SK-N-SH (cell line): ENCODE measurements around the gene BAIAP2L2. TPM values are rescaled to one million over a fixed set of nuclear protein-coding genes. Genes with fewer than 3 reads are reported as not detected.
"Not testable (repeated sequence)": the region's sequence is repeated elsewhere in the genome, so short reads cannot be mapped to it uniquely, and the experiment has no call there.

ENCODE experiments used
- CTCF ChIA-PET: fragments of 300-600, 350-600 bp; formaldehyde crosslinking; extraction: SDS; loops from one replicate; lab custom pipeline; 2021; lab: Yijun Ruan, JAX
- POLR2A ChIA-PET: fragments of 350-600 bp; sonication (Branson Sonifier 250); formaldehyde crosslinking; extraction: SDS; loops from one replicate; lab custom pipeline; 2020; ENCODE audit warnings: antibody characterized with exemption, inconsistent platforms; lab: Yijun Ruan, JAX
- DNase-seq: peaks from one replicate; pipeline ENCODE4 v3.0.0; 2012
- H2AFZ ChIP-seq: fragments of 200-600 bp; sonication (generic); 2 replicates; pipeline ENCODE4 v1.8.1; 2016; ENCODE audit warnings: antibody characterized with exemption, mild to moderate bottlenecking, low read depth
- H3F3A ChIP-seq: fragments of 200-600 bp; sonication (generic); replicated peaks from 2 replicates; pipeline ENCODE3; 2016; ENCODE audit warnings: antibody characterized with exemption, mild to moderate bottlenecking; ENCODE audit not compliant: insufficient read depth
- H3K27ac ChIP-seq, 2 experiments: fragments of 200-500 bp in 1 of 2; fragments of 200-600 bp in 1 of 2; sonication (Bioruptor generic) in 1 of 2; sonication (generic), shearing (Covaris generic) in 1 of 2; 2 replicates each; pipeline versions ENCODE4 v1.5.1 to v1.6.1; 2014 to 2016; ENCODE audit warnings: low read depth in 2 of 2, inconsistent platforms in 1 of 2, low read length in 1 of 2, mild to moderate bottlenecking in 1 of 2, mixed read lengths in 1 of 2
- H3K27me3 ChIP-seq: fragments of 200-600 bp; sonication (generic), shearing (Covaris generic); 2 replicates; pipeline ENCODE4 v1.6.1; 2016; ENCODE audit warnings: mixed run types; ENCODE audit not compliant: insufficient read depth
- H3K36me3 ChIP-seq, 2 experiments: fragments of 200-500 bp in 1 of 2; fragments of 200-600 bp in 1 of 2; sonication (Bioruptor generic) in 1 of 2; sonication (generic) in 1 of 2; replicated peaks in 1 of 2; 2 replicates each; pipeline versions ENCODE3 to v1.5.1; 2014 to 2016; ENCODE audit warnings: low read length in 1 of 2, mild to moderate bottlenecking in 1 of 2; ENCODE audit not compliant: insufficient read depth in 2 of 2, control insufficient read depth in 1 of 2
- H3K4me1 ChIP-seq, 2 experiments: fragments of 200-500 bp in 1 of 2; fragments of 200-600 bp in 1 of 2; sonication (Bioruptor generic) in 1 of 2; sonication (generic), shearing (Covaris generic) in 1 of 2; 2 replicates each; pipeline versions ENCODE4 v1.5.1 to v1.6.1; 2014 to 2016; ENCODE audit warnings: low read depth in 1 of 2, low read length in 1 of 2, mixed run types in 1 of 2; ENCODE audit not compliant: insufficient read depth in 2 of 2, control insufficient read depth in 1 of 2
- H3K4me2 ChIP-seq: fragments of 200-600 bp; sonication (generic), shearing (Covaris generic); 2 replicates; pipeline ENCODE4 v1.6.1; 2017; ENCODE audit warnings: mixed run types
- H3K4me3 ChIP-seq, 2 experiments: fragments of 200-500 bp in 1 of 2; fragments of 200-600 bp in 1 of 2; sonication (Bioruptor generic) in 1 of 2; sonication (generic), shearing (Covaris generic) in 1 of 2; 2 replicates each; pipeline versions ENCODE4 v1.5.1 to v1.8.1; 2014 to 2016; ENCODE audit warnings: low read depth in 2 of 2, inconsistent platforms in 1 of 2, low read length in 1 of 2, mild to moderate bottlenecking in 1 of 2, mixed read lengths in 1 of 2, moderate library complexity in 1 of 2
- H3K79me2 ChIP-seq: fragments of 200-600 bp; sonication (generic); 2 replicates; pipeline ENCODE4 v1.8.1; 2017; ENCODE audit warnings: mild to moderate bottlenecking; ENCODE audit not compliant: insufficient read depth
- H3K9ac ChIP-seq: fragments of 200-600 bp; sonication (generic); 2 replicates; pipeline ENCODE4 v1.6.1; 2017; ENCODE audit warnings: mixed run types
- H3K9me2 ChIP-seq: fragments of 200-600 bp; sonication (generic); 2 replicates; pipeline ENCODE4 v1.6.1; 2017; ENCODE audit warnings: mixed run types
- H3K9me3 ChIP-seq: fragments of 200-600 bp; sonication (generic); 2 replicates; pipeline ENCODE4 v1.6.1; 2017; ENCODE audit warnings: mixed run types, mild to moderate bottlenecking, moderate library complexity
- H4K20me1 ChIP-seq: fragments of 200-600 bp; sonication (generic); 2 replicates; pipeline ENCODE4 v1.6.1; 2017; ENCODE audit warnings: mild to moderate bottlenecking, mixed run types; ENCODE audit not compliant: insufficient read depth
- ELF1 ChIP-seq: IDR thresholded peaks from 2 replicates; pipeline ENCODE4 v1.4.0; 2012
- EP300 ChIP-seq, 2 experiments: IDR thresholded peaks; 2 replicates each; pipeline versions ENCODE4 v1.4.0 to v1.6.1; 2012; ENCODE audit warnings: borderline replicate concordance in 1 of 2, low read depth in 1 of 2, low read length in 1 of 2
- FOSL2 ChIP-seq: IDR thresholded peaks from 2 replicates; pipeline ENCODE4 v1.4.0; 2012; ENCODE audit warnings: low read depth, mild to moderate bottlenecking, moderate library complexity, borderline replicate concordance
- MXI1 ChIP-seq: IDR thresholded peaks from 2 replicates; pipeline ENCODE4 v1.6.1; 2012; ENCODE audit warnings: mild to moderate bottlenecking, low read depth, low read length, improper control_type of control experiment
- NRF1 ChIP-seq: IDR thresholded peaks from 2 replicates; pipeline ENCODE4 v1.6.1; 2012; ENCODE audit warnings: low read depth, mild to moderate bottlenecking, low read length
- RAD21 ChIP-seq: IDR thresholded peaks from 2 replicates; pipeline ENCODE4 v1.6.1; 2012; ENCODE audit warnings: mild to moderate bottlenecking, low read length
- TCF12 ChIP-seq: IDR thresholded peaks from 2 replicates; pipeline ENCODE4 v1.4.0; 2012
- WGBS: methylation state at CpG from one replicate; pipeline ENCODE4 v1.1.6; 2017; ENCODE audit warnings: low lambda C conversion rate; 5-methylcytosine and 5-hydroxymethylcytosine counted together
- polyA plus RNA-seq, 3 experiments: library from polyadenylated mRNA; depleted of rRNA; stranded (reverse); fragments of >200 nt; gene quantifications; 2 replicates each; pipeline ENCODE4 v1.2.3, GENCODE V29; 2012
- TF ChIP-seq, protein P1 (sequence below): IDR thresholded peaks from 2 replicates; pipeline ENCODE4 v1.6.1; 2012; ENCODE audit warnings: mild to moderate bottlenecking, low read depth, low read length, moderate library complexity
- TF ChIP-seq, protein P2 (sequence below): fragments of 200-600 bp; sonication (generic); IDR thresholded peaks from 2 replicates; pipeline ENCODE4 v1.6.1; 2017; ENCODE audit warnings: antibody characterized with exemption, mild to moderate bottlenecking, moderate library complexity
- TF ChIP-seq, protein P3 (sequence below): IDR thresholded peaks from 2 replicates; pipeline ENCODE4 v1.4.0; 2012; ENCODE audit warnings: low read depth

Gene BAIAP2L2
- polyA plus RNA-seq, 1 of the 3 experiments (the other 2 are of a cell fraction), result 0.16 TPM

DNA sequence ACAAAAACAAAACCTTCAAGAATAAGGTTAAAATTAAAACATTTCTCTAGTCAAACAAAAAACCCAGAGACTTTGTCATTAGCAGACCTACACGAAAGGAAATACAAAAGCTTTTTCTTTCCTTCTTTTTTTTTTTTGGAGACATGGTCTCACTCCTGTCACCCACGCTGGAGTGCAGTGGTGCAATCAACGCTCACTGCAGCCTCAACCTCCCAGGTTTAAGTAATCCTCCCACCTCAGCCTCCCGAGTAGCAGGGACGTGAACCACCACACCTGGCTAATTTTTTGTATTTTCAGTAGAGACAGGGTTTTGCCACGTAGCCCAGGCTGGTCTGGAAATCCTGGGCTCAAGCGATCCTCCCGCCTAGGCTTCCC is 40.6 kb upstream of the BAIAP2L2 start:
- WGBS, result 92% methylated on average over 8 of the region's 8 CpGs

DNA sequence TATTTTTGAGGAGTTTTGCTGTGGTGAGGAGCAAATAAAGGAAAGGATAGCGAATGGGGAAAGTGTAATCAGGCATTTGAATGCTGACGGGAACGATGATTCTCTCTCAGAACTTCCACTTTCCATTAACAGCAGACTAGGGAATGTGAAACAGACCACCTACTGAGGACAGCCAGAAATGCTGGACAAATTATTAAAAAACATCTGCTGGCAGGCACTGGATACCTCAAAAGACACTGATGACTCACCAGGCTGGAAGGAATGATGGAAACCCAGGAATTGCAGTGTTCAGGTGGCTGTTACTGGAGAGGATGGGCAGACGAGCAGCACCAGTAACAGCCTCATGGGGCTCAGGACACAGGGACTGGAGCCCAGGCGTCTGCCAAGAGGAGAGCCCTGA is 37.8 kb upstream of the BAIAP2L2 start:
- Histone ChIP-seq H3K4me2 (no peak overlapping the region), H3K27me3 (no peaks in the 10 kb centered on the region), H3K79me2 (no peaks in the 10 kb centered on the region), H4K20me1 (no peaks in the 10 kb centered on the region), H3K9ac (no peak overlapping the region), H3K36me3 (no peaks in the 10 kb centered on the region), H3K9me3 (no peaks in the 10 kb centered on the region), H3F3A (no peaks in the 10 kb centered on the region), H3K27ac (no peak overlapping the region), H3K4me3 (no peak overlapping the region), H3K9me2 (no peaks in the 10 kb centered on the region), H2AFZ (no peak overlapping the region), H3K4me1 (peaks cover 0 to under 1% of the 10 kb centered on the region in 2 experiments; a peak in 1 of 4 replicates)
- no peak for DNase-seq
- 81% methylated on average over 3 of the region's 5 CpGs for whole genome bisulfite sequencing
- ChIA-PET CTCF (no interaction called here), POLR2A (no interaction called here)
- TF ChIP-seq NRF1, result no peak
- 0 out of 2 replicates have a peak, but pooled peaks have one; percentile 9 for TF ChIP-seq TCF12
- TF ChIP-seq, protein P1, sequence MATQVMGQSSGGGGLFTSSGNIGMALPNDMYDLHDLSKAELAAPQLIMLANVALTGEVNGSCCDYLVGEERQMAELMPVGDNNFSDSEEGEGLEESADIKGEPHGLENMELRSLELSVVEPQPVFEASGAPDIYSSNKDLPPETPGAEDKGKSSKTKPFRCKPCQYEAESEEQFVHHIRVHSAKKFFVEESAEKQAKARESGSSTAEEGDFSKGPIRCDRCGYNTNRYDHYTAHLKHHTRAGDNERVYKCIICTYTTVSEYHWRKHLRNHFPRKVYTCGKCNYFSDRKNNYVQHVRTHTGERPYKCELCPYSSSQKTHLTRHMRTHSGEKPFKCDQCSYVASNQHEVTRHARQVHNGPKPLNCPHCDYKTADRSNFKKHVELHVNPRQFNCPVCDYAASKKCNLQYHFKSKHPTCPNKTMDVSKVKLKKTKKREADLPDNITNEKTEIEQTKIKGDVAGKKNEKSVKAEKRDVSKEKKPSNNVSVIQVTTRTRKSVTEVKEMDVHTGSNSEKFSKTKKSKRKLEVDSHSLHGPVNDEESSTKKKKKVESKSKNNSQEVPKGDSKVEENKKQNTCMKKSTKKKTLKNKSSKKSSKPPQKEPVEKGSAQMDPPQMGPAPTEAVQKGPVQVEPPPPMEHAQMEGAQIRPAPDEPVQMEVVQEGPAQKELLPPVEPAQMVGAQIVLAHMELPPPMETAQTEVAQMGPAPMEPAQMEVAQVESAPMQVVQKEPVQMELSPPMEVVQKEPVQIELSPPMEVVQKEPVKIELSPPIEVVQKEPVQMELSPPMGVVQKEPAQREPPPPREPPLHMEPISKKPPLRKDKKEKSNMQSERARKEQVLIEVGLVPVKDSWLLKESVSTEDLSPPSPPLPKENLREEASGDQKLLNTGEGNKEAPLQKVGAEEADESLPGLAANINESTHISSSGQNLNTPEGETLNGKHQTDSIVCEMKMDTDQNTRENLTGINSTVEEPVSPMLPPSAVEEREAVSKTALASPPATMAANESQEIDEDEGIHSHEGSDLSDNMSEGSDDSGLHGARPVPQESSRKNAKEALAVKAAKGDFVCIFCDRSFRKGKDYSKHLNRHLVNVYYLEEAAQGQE, result no peak

More for the DNA sequence above, 40.6 kb upstream of the BAIAP2L2 start:
- CTCF ChIA-PET, result interaction anchor here (1.0 kb wide), 1 partner anchor 51 kb away, joined by 3 read pairs; the partner anchor contains the start of gene MAFF
- H3K4me2 ChIP-seq, result no peak overlapping the region
- POLR2A ChIA-PET, result no interaction called here
- no peaks in the 10 kb centered on the region; a peak in 1 of 4 replicates for H3K4me1 ChIP-seq
- H3K79me2 ChIP-seq, result no peaks in the 10 kb centered on the region
- H3K36me3 ChIP-seq, result no peaks in the 10 kb centered on the region
- TF ChIP-seq EP300 (IDR thresholded peaks at IDR 0.05; ENCODE audit: borderline replicate concordance in 1 of 2, low read depth in 1 of 2, low read length in 1 of 2), result no peak
- TF ChIP-seq ELF1, result no peak
- TF ChIP-seq MXI1, result no peak
- TF ChIP-seq FOSL2, result no peak
- TF ChIP-seq, protein P2, sequence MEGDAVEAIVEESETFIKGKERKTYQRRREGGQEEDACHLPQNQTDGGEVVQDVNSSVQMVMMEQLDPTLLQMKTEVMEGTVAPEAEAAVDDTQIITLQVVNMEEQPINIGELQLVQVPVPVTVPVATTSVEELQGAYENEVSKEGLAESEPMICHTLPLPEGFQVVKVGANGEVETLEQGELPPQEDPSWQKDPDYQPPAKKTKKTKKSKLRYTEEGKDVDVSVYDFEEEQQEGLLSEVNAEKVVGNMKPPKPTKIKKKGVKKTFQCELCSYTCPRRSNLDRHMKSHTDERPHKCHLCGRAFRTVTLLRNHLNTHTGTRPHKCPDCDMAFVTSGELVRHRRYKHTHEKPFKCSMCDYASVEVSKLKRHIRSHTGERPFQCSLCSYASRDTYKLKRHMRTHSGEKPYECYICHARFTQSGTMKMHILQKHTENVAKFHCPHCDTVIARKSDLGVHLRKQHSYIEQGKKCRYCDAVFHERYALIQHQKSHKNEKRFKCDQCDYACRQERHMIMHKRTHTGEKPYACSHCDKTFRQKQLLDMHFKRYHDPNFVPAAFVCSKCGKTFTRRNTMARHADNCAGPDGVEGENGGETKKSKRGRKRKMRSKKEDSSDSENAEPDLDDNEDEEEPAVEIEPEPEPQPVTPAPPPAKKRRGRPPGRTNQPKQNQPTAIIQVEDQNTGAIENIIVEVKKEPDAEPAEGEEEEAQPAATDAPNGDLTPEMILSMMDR, result no peak
- TF ChIP-seq RAD21, result no peak
- TF ChIP-seq, protein P3, sequence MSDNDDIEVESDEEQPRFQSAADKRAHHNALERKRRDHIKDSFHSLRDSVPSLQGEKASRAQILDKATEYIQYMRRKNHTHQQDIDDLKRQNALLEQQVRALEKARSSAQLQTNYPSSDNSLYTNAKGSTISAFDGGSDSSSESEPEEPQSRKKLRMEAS, result no peak
- H3K4me3 ChIP-seq, result no peak overlapping the region
- no peak overlapping the region for H2AFZ ChIP-seq
- DNase-seq, result no peak
- no peak overlapping the region for H3K9ac ChIP-seq
- H4K20me1 ChIP-seq, result no peaks in the 10 kb centered on the region
- H3K27me3 ChIP-seq, result no peaks in the 10 kb centered on the region
- no peaks in the 10 kb centered on the region for H3K9me3 ChIP-seq
- no peak overlapping the region for H3K27ac ChIP-seq
- no peaks in the 10 kb centered on the region for H3K9me2 ChIP-seq
- H3F3A ChIP-seq, result no peaks in the 10 kb centered on the region

DNA sequence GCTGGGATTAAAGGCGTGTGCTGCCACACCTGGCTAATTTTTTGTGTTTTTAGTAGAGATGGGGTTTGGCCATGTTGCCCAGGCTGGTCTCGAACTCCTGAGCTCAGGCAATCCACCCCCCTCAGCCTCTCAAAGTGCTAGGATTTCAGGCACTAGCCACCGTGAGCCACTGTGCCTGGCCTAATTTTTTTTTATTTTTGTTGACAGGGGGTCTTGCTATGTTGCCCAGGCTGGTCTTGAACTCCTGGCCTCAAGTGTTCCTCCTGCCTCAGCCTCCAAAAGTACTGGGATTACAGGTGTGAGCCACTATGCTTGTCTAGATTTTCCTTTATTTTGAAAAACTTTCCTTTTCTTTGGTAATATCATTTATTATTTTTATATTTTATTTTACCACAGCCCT is 35.7 kb upstream of the BAIAP2L2 start:
- H3K4me1 ChIP-seq, H3F3A ChIP-seq, H3K79me2 ChIP-seq, H3K27me3 ChIP-seq, H3K27ac ChIP-seq, H3K9me3 ChIP-seq, H3K36me3 ChIP-seq, H3K9me2 ChIP-seq, H4K20me1 ChIP-seq, H3K9ac ChIP-seq, POLR2A ChIA-PET, H3K4me2 ChIP-seq, DNase-seq, H2AFZ ChIP-seq, H3K4me3 ChIP-seq: not testable (repeated sequence)
- CTCF ChIA-PET, result interaction anchor here (1.1 kb wide), 1 partner anchor 21 kb away, joined by 3 read pairs; no protein-coding TSS in a partner anchor
- WGBS, result 93% methylated on average over 2 of the region's 3 CpGs
